HG02678 (cell line): ENCODE data around the gene RBP4.

Experiments used
- ATAC-seq: cut with Tn5 transposase; IDR thresholded peaks from one replicate; pipeline ENCODE4 v1.9.1; 2021; ENCODE audit warnings: mild to moderate bottlenecking, moderate library complexity; ENCODE audit not compliant: unreplicated experiment

RBP4 gene

DNA sequence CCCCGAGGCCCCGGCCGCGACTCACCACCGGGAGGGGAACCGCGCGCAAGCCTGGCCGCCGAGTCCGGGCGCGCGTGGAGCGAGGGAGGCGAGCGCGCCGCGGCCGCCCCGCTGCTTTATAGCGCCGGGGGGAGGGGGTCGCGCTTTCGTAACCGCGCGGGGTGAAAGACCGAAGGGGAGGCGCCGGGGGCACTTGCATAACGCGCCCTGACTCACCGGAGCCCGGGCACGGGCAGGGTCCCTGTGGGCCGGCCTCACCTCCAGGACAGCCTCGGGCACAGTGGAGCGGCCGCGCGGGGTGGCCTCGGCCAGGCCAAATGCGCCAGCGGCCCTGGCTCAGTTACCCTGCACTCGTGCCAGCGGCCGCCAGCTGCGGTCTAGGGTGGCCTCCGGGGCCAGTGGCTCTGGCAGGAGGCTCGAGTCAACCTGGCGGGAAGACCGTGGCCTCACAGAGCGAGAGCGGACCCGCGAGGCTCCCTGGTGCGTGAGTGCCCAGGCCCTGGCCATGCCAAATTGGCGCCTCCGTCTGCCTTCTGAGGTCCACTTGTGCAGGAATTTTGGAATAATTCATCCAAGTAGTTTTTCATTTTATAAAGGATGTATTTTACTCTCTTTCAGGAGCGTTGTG lies at the start of gene RBP4:
Gene RBP4 (minus strand): TSS at position 90 of the 628 bp plus-strand sequence. CDS start 207 bp downstream, outside the sequence.
- no peak for ATAC-seq

DNA sequence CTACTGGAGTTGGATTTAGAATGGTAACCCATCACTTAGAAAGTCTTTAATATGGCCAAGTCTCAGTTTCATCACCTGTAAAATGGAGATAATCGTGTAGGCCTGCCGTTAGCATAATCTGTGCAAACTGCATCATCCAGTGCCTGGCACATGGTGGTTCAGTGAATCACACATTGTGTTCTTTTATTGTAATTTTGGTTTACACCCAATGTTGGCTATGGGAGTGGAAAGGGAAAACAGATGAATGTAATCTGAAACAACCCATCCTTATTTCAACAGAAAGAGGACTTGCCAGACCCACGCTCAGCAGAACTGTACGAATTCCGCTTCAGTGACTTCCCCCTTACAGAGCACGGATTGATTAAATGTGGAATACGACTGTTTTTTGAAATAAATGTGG lies 38.8 kb upstream of the RBP4 start:
- no peak for ATAC-seq

DNA sequence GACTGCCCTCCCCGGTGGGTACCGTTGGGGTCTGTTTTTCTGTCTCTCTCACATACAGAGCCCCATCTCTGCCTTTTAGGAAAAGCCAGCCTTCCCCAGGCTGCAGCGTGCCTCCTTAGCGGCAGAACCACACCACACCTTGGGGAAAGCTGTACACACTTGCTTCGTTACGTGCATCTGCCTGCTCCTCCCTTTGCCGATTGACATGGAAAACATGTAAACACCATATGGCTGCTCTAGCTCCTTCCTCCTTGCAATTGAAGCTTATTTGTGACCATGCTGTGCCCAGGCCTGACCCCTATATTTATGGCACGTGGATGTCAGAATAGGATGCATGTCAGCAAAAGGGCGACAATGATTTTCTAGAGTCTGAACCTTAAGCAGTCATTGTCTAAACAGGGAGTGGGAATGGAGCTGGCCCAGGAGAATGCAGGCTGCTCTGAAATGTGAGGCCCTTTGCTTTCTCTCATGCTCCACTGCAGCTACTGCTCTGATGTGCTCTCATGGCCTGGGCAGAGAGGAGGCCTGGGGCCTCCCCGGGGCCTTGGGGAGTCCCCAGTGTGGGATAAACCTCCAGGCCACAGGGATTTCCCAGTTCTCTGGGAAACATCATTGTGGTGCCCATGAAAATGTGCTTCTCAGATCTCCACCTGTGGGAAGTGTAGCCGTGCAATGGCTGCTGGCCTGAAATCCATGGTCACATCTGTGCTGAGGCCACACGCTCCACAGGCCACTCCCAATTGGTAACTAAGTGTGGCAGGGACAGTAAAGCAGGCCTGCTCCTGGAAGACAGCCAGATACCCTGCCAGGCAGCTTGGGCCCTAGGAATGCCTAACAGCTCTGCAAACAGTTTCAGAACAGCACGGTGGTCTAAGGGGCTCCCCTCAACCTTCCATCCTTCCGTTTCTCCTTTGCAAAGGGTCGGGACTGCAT lies 29.9 kb upstream of the RBP4 start:
- ATAC-seq = no peak

DNA sequence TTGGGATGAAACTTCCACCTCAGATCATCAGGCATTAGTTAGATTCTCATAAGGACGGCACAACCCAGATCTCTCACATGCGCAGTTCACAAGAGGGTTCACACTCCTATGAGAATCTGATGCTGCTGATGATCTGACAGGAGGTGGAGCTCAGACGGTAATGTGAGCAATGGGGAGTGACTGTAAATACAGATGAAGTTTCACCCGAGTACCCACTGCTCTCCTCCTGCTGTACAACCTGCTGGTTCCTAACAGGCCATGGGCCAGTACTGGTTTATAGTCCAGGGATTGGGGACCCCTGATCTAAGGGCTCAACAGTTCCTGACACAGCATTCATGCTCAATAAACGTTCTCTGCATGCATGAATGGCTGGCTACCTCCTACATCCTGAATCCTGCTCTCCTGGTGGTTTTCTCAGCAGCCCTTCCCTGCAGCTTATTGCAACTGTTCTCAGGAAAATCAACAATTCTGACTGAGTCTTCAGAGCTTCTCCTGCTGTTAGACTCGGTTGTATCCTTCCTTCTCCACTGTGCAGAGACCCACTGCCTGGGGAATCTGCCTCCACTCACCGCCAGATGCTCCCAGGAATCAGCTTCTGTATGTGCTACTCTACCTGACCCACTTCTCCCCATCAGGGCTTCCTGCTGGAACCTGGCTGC lies 28.7 kb upstream of the RBP4 start:
- ATAC-seq = no peak

DNA sequence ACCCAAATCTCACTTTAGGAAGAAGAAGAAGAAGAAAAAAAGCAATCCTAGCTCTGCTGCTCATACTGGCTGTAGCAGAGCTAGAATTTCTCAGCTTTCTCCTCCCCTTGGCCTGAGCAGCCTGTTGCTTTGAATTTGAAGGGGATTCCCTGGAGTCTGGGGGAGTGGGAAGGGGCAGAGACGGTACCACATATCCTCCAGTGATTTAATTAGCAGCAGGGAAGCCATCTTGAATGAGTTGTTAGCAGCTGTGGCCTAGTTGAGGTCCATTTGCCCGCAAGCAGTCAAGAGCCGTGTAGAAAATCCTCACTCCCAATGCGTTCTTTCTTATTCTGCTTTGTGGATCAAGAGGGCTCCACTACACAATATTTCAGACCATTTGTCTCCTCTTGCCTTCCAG lies 27.8 kb upstream of the RBP4 start:
- no peak for ATAC-seq

DNA sequence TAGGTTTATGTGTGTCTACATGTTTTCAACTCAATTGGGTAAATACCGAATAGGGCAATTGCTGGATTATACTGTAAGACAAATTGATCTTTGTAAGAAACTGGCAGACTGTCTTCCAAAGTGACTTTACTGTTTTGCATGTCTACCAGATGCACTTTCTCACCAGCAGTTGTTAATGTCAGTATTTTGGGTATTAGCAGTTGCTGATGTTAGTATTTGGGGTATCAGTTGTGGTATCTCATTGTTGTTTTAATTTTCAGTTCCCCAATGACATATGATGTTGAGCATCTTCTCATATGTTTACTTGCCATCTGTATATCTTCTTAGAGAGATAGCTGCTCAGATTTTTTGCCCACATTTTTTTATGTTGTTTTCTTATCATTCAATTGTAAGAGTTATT lies 21.9 kb upstream of the RBP4 start:
- no peak for ATAC-seq

DNA sequence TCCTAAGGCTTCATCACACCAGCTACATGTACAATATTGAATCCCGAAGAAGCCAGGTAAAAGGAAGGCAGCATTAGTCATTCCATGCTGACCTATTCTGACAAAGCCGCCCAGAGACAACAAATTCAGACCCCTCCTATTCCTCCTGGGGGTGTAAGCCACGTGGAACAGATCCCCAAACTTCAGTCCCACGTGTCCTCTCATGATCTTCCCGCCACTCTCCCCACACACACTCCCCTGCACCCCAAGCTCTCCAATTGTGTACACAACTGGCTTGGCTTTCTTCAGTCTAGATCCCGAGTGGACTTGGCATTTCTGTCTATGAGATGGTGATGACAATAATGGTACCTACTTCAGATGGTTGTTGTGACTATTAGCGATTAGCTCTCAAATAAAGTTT lies 19.9 kb upstream of the RBP4 start:
- ATAC-seq = no peak

DNA sequence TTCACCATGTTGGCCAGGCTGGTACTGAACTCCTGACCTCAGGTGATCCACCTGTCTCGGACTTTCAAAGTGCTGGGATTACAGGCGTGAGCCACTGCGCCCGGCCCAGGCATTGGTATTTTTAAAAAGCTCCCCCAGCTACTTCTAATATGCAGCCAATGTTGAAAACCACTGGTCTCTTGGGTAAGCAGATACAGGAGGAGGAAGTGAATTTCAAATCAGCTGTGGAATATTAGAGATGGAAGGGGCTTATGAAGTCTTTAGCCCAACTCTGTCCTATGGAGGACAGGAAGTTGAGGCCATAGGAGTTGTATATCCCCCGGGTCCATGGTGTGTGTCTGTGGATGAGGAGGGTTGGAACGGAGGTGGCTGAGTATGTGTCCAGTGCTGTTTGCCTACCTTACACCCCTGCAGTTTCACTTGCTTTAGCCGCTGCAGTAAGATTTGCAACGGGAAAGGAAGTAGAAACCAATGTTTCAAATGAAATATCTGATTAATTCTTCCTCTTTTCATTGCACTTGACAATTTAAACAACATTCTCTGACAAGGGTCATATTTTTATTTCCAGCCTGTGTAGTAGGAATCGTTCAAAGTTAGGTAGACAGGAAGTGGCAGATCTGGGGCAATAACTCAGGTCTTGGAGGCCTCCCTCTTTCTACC lies 14.7 kb upstream of the RBP4 start:
- no peak for ATAC-seq

DNA sequence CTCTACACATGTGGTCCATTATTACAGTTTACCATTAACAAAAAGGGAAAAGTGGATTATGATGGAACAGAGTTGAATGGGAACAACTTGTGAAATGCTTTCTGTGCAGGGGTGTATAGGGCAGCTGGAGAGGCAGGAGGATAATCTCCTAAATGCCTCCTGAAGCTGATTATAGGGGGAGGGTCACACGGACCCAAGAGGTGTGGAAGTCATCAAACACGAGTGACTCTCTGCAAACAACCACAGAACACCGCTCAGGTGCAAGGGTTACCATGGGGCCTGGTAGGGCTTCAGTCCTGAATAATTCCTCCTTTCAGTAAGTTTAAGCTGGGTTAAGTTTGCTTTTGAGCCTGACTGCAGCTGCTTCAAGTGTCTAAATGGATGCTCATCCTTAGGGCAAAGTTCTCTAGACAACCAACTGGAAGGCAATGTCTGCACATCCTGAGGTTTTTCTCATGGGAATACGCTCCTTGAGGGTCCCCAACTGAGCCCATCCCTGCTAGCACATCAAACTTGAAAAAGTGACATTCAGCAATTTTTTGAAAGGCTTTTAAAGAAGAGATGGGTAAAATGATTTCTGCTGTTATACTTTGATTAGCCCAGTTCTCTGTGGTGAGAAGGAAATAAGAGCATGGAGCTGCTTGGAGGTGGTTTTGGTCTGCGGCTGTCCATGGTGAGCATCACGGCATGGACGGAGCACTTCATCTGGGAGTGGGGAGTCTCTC lies 13.2 kb upstream of the RBP4 start:
- no peak for ATAC-seq

DNA sequence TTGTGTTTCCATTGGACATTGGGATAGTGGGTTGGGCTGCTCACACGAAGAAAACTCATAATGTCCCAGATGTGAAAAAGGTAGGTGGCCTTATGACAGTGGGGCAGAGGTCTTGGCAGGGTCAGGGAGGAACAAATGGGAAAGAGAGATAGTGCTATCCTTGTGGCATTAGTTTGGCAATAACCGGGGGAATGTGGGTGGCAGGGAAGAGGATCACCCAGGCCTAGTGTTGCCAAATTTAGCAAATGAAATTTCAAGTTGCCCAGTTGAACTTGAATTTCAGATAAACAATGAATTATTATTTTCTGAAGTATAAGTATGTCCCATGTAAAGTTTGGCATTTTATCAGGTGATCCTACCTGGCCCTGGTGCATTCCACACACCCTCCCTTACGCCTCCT lies 12.1 kb upstream of the RBP4 start:
- no peak for ATAC-seq

DNA sequence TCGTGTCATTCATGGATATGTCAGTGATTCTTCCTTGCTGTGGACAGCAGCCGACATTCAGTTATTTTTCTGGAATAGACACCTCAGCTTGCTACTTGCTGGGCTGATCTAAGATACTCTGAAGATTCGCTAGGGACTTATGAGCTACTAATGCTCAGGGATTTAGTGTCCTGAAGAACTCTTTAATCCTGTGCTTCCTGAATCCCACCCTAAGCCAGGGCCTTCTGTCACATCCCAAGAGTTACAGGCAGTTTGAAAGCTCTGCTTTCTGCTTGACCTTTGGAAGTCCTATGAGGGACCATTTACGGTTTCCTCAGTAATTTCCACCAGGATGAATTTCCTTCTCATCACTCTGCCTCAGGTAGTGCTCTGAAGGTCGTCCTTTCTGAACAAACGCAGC lies 11.3 kb upstream of the RBP4 start, which contains the start of gene PDE6C:
Gene PDE6C (plus strand): TSS at position 227 of the 400 bp plus-strand sequence. CDS start 189 bp downstream, outside the sequence.
- no peak for ATAC-seq

DNA sequence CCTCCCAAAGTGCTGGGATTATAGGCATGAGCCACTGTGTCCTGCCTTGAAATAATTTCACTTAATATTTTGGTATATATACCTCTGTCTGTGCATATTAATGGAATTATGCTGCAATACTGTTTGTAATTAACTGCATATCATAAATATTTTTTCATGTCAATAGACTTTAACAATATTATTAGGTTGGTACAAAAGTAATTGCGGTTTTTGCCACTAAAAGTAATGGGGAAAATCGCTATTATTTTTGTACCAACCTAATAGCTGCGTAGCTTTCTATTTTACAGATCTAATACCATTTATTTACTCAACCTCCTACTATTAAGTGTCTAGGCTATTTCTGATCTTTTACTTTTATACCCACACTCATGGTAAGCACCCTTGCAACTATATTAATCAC lies 7.4 kb upstream of the RBP4 start:
- ATAC-seq = no peak

DNA sequence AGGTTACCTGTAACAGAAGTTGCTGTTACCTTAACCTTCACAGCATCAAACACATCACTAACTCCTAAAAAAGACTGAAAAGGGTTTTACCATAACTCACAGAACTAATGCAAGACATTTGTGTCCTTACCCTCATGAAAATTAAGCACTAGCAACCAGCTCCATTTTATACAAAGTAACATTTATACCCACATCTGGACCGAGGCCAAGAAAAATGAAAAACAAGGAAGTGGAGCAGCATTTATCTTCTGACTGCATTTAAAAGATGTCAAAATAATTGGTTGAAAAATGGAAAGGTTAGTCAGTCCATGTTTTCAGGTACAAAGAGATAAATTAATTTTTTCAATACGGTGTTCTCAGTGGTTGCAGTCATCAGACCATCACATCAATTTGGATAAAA lies 3.1 kb upstream of the RBP4 start:
- ATAC-seq = no peak

DNA sequence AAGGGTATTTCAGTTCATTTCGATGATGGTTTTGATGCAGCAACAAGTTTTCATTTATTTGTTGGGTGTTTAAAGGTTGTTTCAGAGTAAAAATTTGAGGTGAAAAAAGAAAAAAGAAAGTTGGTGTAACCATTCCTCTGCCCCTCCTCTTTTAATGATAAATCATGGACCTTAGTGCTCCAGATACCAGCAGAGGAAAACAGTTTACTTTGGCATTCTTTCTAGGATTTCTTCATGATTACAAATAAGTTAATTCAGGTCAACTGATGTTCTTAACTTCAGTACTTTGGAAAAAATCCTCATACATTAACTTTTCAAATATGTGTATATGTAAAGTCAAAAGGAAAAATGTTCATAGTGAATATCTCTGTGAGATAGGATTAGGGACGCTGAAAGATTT lies 2.0 kb upstream of the RBP4 start:
- ATAC-seq = no peak

DNA sequence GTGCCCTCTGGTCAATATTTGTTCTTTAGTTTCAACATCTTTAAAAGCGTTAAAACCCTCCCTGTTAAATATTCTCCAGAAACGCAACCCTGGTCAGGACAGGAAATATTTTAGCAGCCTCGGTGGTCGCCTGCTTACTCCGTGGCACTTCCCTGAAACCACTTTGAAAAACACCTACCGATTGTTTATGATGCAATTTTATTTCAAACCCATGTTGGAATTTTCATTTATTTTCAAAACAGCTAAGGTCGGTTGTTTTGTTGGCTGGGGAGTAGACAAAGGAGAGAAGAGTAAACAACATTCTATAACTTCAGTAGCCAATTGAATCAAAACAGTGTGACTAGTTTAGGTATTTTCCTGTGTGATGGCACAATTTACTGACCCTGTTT lies 733 bp upstream of the RBP4 start:
- no peak for ATAC-seq

DNA sequence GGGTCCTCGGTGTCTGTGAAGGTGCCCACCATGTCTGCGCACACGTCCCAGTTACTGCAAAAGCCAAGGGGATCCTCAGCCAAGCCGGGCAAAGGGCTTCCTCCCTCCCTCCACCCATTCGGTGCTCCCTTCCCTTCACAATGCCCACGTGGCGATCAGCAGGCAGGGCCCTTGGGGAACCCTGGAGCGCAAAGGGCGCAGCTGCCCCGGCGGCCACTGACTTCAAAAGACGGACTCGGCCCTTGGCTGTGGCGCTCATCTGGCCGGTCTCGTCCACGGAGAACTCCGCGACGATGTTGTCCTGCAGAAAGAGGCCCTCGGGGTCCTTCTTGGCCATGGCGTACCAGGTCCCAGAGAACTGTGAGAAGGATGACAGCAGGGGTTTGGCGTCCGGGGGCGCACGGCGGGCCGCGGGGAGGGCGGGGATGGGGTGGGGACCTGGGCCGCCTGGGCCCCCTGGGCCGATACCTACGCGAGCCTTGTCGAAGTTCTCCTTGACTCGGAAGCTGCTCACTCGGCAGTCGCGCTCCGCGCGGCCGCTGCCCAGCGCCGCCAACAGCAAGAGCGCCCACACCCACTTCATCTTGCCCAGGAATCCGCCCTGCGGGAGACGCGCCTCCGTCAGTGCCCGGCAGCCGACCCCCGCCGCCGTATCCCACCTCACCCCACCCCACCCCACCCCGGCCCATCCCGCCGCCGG lies 439 bp downstream of the RBP4 start:
- ATAC-seq = no peak

DNA sequence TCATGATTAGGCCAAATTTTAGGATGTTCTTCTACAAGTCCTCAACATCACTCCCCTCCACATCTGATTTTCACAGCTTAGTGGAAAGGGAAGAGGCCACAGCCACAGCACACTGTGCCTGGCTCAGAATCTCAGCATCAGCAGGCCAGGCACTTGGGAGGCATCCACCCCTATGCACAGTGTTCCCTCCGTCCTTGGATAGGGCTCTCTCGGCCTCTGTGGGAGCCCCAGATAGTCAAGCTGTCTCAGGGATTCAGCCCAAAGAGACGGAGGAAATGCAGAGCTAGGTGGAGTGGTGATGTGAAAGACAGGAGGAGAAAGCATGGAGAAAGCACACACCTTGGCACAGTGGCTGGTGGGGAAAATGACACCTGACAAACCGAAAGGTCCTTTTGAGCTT lies 1.3 kb downstream of the RBP4 start:
- ATAC-seq = no peak

DNA sequence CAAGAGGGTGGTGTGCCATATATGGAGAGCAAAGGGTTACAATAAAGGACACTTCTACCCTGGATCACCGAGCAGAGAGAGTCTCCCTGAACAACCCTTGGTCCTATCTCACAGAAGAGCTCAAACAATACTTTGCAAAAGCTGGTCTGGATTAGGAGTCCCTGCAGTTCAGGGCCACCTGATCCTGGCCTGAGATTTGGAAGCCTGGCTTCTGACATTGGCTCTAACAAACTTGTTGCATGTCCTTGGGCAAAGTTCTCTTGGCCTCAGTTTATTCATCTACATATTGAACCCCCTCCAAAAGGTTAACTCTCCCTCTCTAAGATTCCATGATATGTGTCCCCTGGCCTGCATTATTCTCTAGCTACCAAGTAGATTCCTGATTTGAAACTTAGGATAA lies 1.7 kb downstream of the RBP4 start:
- ATAC-seq = no peak

DNA sequence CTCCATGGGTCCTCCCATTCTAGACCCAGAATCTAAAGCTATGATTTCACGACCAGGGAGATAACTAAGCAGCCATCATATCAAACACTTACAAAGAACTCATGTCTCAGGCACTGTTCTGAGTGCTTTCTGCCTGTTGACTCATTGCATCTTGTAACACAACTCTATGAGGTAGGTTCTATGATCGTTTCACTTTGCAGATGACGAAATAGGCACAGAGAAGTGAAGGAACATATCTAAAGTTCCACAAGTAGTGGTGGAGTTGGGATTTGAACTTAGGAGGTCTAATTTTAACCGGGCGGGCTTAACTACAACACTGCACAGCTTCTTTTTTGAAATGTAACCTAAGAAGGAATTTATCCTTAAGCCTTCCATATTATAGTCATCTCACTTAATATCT lies 2.9 kb downstream of the RBP4 start:
- ATAC-seq = no peak

DNA sequence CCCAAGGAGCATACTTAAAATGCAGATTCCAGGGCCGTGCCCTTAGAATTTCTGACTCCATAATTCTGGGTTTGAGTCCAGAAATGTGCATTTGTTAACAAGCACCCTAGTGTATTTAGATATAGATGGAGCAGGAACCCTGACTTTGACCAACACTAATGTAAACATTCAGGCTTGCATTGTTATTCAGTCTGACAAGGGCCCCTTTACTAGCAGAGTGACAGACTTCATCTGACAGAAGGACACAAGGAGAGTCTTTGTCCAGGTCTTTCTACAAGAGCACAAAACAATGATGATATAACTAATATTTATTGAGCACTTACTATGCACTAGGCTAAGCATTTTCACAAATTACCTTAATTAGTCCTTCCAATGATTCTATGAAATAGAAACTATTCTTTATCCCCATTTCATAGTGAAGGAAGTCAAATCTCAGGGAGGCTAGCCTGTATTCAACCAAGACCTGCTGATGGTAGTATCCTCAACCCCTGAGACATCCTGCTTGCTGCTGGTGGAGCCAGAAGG lies 3.9 kb downstream of the RBP4 start:
- no peak for ATAC-seq
